ENCODE data around the gene CLPX.

CLPX gene

DNA sequence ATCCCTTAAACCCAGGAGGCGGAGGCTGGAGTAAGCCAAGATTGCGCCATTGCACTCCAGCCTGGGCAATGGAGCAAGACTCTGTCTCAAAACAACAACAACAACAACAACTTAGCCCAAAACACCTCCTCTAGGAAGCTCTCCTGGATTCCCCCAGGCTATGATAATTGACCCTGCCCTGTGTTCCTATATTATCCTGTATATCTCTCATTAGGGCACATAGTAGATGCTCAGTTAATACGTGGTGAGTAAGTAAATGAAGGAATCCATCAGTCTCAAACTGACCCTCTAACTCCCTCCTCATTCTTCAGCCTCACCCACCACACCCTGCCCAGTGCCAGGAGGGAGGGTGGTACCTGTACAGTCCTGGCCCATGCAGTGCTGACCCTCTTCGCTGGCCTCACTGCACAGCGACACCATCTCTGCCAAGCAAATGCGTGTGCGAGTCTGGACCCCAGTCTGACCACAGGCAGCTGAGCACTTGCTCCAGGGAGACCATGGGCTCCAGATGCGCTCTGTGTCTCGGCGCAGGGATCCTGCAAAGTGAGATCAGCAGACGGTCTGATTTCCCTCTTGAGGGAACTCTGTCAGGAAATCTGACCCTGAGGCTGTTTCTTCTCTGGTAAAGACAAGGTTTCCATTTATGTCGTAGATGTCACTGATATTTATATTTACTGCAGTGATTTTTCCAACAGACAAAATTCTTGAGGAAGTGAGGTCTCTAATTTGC is 20.0 kb upstream of the CLPX start:
- no peak overlapping the region for H3K4me3 ChIP-seq (replicated peaks; ENCODE audit: low read depth, low read length)
- no peak for DNase-seq (ENCODE audit: extremely low read depth, insufficient read length)
- TF ChIP-seq, protein P1, sequence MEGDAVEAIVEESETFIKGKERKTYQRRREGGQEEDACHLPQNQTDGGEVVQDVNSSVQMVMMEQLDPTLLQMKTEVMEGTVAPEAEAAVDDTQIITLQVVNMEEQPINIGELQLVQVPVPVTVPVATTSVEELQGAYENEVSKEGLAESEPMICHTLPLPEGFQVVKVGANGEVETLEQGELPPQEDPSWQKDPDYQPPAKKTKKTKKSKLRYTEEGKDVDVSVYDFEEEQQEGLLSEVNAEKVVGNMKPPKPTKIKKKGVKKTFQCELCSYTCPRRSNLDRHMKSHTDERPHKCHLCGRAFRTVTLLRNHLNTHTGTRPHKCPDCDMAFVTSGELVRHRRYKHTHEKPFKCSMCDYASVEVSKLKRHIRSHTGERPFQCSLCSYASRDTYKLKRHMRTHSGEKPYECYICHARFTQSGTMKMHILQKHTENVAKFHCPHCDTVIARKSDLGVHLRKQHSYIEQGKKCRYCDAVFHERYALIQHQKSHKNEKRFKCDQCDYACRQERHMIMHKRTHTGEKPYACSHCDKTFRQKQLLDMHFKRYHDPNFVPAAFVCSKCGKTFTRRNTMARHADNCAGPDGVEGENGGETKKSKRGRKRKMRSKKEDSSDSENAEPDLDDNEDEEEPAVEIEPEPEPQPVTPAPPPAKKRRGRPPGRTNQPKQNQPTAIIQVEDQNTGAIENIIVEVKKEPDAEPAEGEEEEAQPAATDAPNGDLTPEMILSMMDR (IDR thresholded peaks at IDR 0.05; ENCODE audit: insufficient read depth, low read length, poor library complexity, severe bottlenecking) = no peak
- H3K27me3 ChIP-seq (replicated peaks; ENCODE audit: control insufficient read depth, insufficient read depth, low read length) = peaks cover 2% of the 10 kb centered on the region
- H3K36me3 ChIP-seq (ENCODE audit: control insufficient read depth, insufficient read depth, low read length) = no peaks in the 10 kb centered on the region

- no peak for DNase-seq (ENCODE audit: extremely low read depth, insufficient read length)
- TF ChIP-seq, protein P1 (IDR thresholded peaks at IDR 0.05; ENCODE audit: insufficient read depth, low read length, poor library complexity, severe bottlenecking) = no peak
- no peak overlapping the region for H3K4me3 ChIP-seq (replicated peaks; ENCODE audit: low read depth, low read length)
- H3K36me3 ChIP-seq (ENCODE audit: control insufficient read depth, insufficient read depth, low read length) = no peaks in the 10 kb centered on the region
- H3K27me3 ChIP-seq (replicated peaks; ENCODE audit: control insufficient read depth, insufficient read depth, low read length) = peaks cover 2% of the 10 kb centered on the region
These were observed 19.2 kb upstream of the CLPX start for GRCh38 chr15:65204236-65204930.

DNA sequence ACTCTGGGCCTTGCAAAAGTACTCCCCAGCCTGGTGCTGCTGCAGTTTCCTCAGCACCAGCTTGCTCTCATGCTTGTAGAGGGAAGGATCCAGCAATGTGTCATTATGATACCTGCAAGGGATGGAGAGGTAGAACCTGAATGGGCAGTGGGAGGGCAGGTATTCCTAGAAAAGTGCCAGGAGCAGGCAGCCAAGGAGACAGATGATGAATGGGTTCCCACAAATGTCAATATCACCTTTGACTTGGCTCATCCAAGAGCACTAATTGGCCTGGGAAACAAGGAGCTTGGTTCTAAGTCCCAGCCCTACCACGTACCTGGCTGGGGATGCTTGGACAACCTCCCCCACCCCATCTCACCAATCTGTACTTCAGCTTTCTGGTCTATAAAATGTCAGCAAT is 16.8 kb upstream of the CLPX start:
- TF ChIP-seq, protein P1 (IDR thresholded peaks at IDR 0.05; ENCODE audit: insufficient read depth, low read length, poor library complexity, severe bottlenecking) = no peak
- Histone ChIP-seq H3K27me3 (replicated peaks; ENCODE audit: control insufficient read depth, insufficient read depth, low read length) (no peaks in the 10 kb centered on the region; the same call in none of the 2 replicates), H3K36me3 (ENCODE audit: control insufficient read depth, insufficient read depth, low read length) (no peaks in the 10 kb centered on the region), H3K4me3 (replicated peaks; ENCODE audit: low read depth, low read length) (no peak overlapping the region)
- DNase-seq (ENCODE audit: extremely low read depth, insufficient read length) = no peak

- no peak for DNase-seq (ENCODE audit: extremely low read depth, insufficient read length)
- no peak overlapping the region for H3K4me3 ChIP-seq (replicated peaks; ENCODE audit: low read depth, low read length)
- H3K27me3 ChIP-seq (replicated peaks; ENCODE audit: control insufficient read depth, insufficient read depth, low read length) = no peaks in the 10 kb centered on the region; the same call in 1 of the 2 replicates
- TF ChIP-seq, protein P1 (IDR thresholded peaks at IDR 0.05; ENCODE audit: insufficient read depth, low read length, poor library complexity, severe bottlenecking) = no peak
- no peaks in the 10 kb centered on the region for H3K36me3 ChIP-seq (ENCODE audit: control insufficient read depth, insufficient read depth, low read length)
These were observed 13.4 kb upstream of the CLPX start for GRCh38 chr15:65198571-65198970.

DNA sequence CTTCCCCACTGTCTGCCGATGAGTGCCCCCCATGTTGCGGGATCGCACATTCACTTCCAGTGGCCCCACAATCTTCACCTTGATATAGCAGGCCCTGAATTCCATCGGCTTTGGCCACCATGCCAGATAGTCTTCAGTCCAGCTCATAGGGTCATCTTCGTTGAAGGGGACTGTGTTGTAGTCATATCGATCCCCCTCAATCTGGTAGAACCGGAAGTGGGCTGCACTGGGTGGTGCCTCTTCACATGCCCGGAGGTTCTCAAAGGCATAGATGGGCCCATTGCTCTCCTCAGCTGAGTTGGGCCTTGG is 12.1 kb upstream of the CLPX start:
- no peak for DNase-seq (ENCODE audit: extremely low read depth, insufficient read length)
- TF ChIP-seq, protein P1 (IDR thresholded peaks at IDR 0.05; ENCODE audit: insufficient read depth, low read length, poor library complexity, severe bottlenecking) = no peak
- H3K4me3 ChIP-seq (replicated peaks; ENCODE audit: low read depth, low read length) = no peak overlapping the region
- H3K27me3 ChIP-seq (replicated peaks; ENCODE audit: control insufficient read depth, insufficient read depth, low read length) = no peaks in the 10 kb centered on the region
- no peaks in the 10 kb centered on the region for H3K36me3 ChIP-seq (ENCODE audit: control insufficient read depth, insufficient read depth, low read length)

All from GM06990 (cell line).